CD4-positive, alpha-beta memory T cell (primary cell): ENCODE results near the gene TM4SF20. TPM values are rescaled to one million over a fixed set of nuclear protein-coding genes. Genes with fewer than 3 reads are reported as not detected.

Experiments used
- CTCF ChIA-PET: fragments of 350-600 bp; sonication (Branson Sonifier 250); formaldehyde crosslinking; loops from one replicate; lab custom pipeline; 2021; ENCODE audit warnings: inconsistent platforms; ENCODE audit not compliant: partially characterized antibody; lab: Charles Lee
- POLR2A ChIA-PET: fragments of 350-600 bp; sonication (Branson Sonifier 250); formaldehyde crosslinking; loops from one replicate; lab custom pipeline; 2021; ENCODE audit not compliant: partially characterized antibody; lab: Charles Lee
- DNase-seq, 5 donors: peaks; one replicate each; pipeline versions ENCODE4 v3.0.0 to v3.0.0-alpha.2; 2020 to 2022; ENCODE audit warnings: mixed read lengths in 1 of 5
- H3K27ac ChIP-seq: one replicate; pipeline ENCODE4 v1.7.0; 2013; ENCODE audit warnings: low read depth, low read length
- H3K27me3 ChIP-seq: 2 replicates; pipeline ENCODE4 v1.7.0; 2013; ENCODE audit warnings: mild to moderate bottlenecking, low read length, moderate library complexity; ENCODE audit not compliant: insufficient read depth
- H3K36me3 ChIP-seq: 2 replicates; pipeline ENCODE4 v1.7.0; 2013; ENCODE audit warnings: mild to moderate bottlenecking, low read length, moderate library complexity; ENCODE audit not compliant: insufficient read depth
- H3K4me1 ChIP-seq: 2 replicates; pipeline ENCODE4 v1.7.0; 2013; ENCODE audit warnings: mild to moderate bottlenecking, low read length, moderate library complexity; ENCODE audit not compliant: insufficient read depth
- H3K4me3 ChIP-seq, 2 donors: one replicate each; pipeline ENCODE4 v1.7.0; 2013; ENCODE audit warnings: low read length in 2 of 2, mild to moderate bottlenecking in 1 of 2
- H3K9me3 ChIP-seq, 2 donors: one replicate each; pipeline ENCODE4 v1.7.0; 2013; ENCODE audit warnings: low read length in 2 of 2, control low read depth in 1 of 2; ENCODE audit not compliant: control insufficient read depth in 1 of 2
- H3K27ac Mint-ChIP-seq, 7 donors: one replicate each; pipeline ENCODE4 v1.8.0; 2020 to 2021; ENCODE audit warnings: mixed read lengths in 7 of 7, mild to moderate bottlenecking in 6 of 7, inconsistent platforms in 3 of 7, moderate library complexity in 3 of 7
- H3K27me3 Mint-ChIP-seq, 2 donors: one replicate each; pipeline ENCODE4 v1.8.0; 2020 to 2021; ENCODE audit warnings: mixed read lengths in 2 of 2
- H3K36me3 Mint-ChIP-seq, 2 donors: one replicate each; pipeline ENCODE4 v1.8.0; 2020 to 2021; ENCODE audit warnings: mixed read lengths in 2 of 2, inconsistent platforms in 1 of 2, mild to moderate bottlenecking in 1 of 2
- H3K4me1 Mint-ChIP-seq, 4 donors: one replicate each; pipeline ENCODE4 v1.8.0; 2020 to 2021; ENCODE audit warnings: mixed read lengths in 4 of 4, mild to moderate bottlenecking in 1 of 4
- H3K4me3 Mint-ChIP-seq, 8 donors: one replicate each; pipeline ENCODE4 v1.8.0; 2020 to 2021; ENCODE audit warnings: mixed read lengths in 8 of 8, mild to moderate bottlenecking in 7 of 8, moderate library complexity in 6 of 8, inconsistent platforms in 3 of 8
- H3K9me3 Mint-ChIP-seq, 8 donors: one replicate each; pipeline ENCODE4 v1.8.0; 2020 to 2021; ENCODE audit warnings: mixed read lengths in 8 of 8, mild to moderate bottlenecking in 5 of 8, inconsistent platforms in 3 of 8, moderate library complexity in 1 of 8
- intact Hi-C: fragments of 100-400 bp; cut with micrococcal nuclease; formaldehyde crosslinking; loops from one replicate; pipeline ENCODE4 v1.15.1; 2023
- polyA plus RNA-seq, 2 donors: library from polyadenylated mRNA; unstranded; fragments of 300-500 nt; fragmentation: Illumina TruSeq; gene quantifications; one replicate each; pipeline ENCODE4 v1.2.3, GENCODE V29; 2021
- total RNA-seq, 2 experiments: library from RNA; stranded (reverse); gene quantifications; one replicate each; pipeline ENCODE4 v1.2.3, GENCODE V29; 2021

Gene TM4SF20
- total and polyA plus RNA-seq, 4 experiments from 2014 or later = not detected

GRCh38 chr2:227320305-227321094 is 58.6 kb downstream of the TM4SF20 start:
- no peak overlapping the region for H3K4me3 Mint-ChIP-seq
- Histone ChIP-seq H3K27me3 (no peaks in the 10 kb centered on the region), H3K4me3 (no peak overlapping the region), H3K36me3 (no peaks in the 10 kb centered on the region), H3K4me1 (peaks cover 10% of the 10 kb centered on the region), H3K9me3 (no peaks in the 10 kb centered on the region), H3K27ac (no peak overlapping the region)
- H3K36me3 Mint-ChIP-seq = peaks cover 3 to 6% of the 10 kb centered on the region in 2 donors
- POLR2A ChIA-PET = no interaction called here
- CTCF ChIA-PET = interaction anchor here (1.2 kb wide), 1 partner anchor 14 kb away, joined by 4 read pairs; no protein-coding TSS in a partner anchor
- H3K9me3 Mint-ChIP-seq = peaks cover 0 to 8% (median under 1%) of the 10 kb centered on the region in 8 donors
- H3K4me1 Mint-ChIP-seq = peaks cover 7 to 27% (median 12%) of the 10 kb centered on the region in 4 donors
- intact Hi-C loops = no loop called here
- DNase-seq = no peak
- peaks cover 4 to 6% of the 10 kb centered on the region in 2 donors for H3K27me3 Mint-ChIP-seq
- no peak overlapping the region for H3K27ac Mint-ChIP-seq

GRCh38 chr2:227317834-227318233 is 61.3 kb downstream of the TM4SF20 start:
- peaks cover 0 to 3% of the 10 kb centered on the region in 2 donors for H3K36me3 Mint-ChIP-seq
- DNase-seq = no peak
- H3K4me3 Mint-ChIP-seq = no peak overlapping the region
- H3K4me3 ChIP-seq = no peak overlapping the region
- ChIA-PET POLR2A (no interaction called here), CTCF (no interaction called here)
- peaks cover 0 to 5% (median under 1%) of the 10 kb centered on the region in 4 donors for H3K4me1 Mint-ChIP-seq
- H3K9me3 Mint-ChIP-seq = peaks cover 0 to 7% (median 0%) of the 10 kb centered on the region in 8 donors
- H3K27ac ChIP-seq = no peak overlapping the region
- H3K27me3 ChIP-seq = no peaks in the 10 kb centered on the region
- no peaks in the 10 kb centered on the region for H3K36me3 ChIP-seq
- H3K4me1 ChIP-seq = no peaks in the 10 kb centered on the region
- intact Hi-C loops = no loop called here
- H3K27ac Mint-ChIP-seq = no peak overlapping the region
- H3K27me3 Mint-ChIP-seq = peaks cover 4 to 6% of the 10 kb centered on the region in 2 donors
- H3K9me3 ChIP-seq = no peaks in the 10 kb centered on the region

- H3K4me1 ChIP-seq = no peaks in the 10 kb centered on the region
- H3K27ac Mint-ChIP-seq = no peak overlapping the region
- POLR2A ChIA-PET = no interaction called here
These were observed 65.8 kb downstream of the TM4SF20 start for GRCh38 chr2:227313310-227313709.

GRCh38 chr2:227312579-227312978 is 66.5 kb downstream of the TM4SF20 start:
- no peak overlapping the region for H3K27ac Mint-ChIP-seq
- Histone ChIP-seq H3K36me3 (no peaks in the 10 kb centered on the region), H3K4me1 (no peaks in the 10 kb centered on the region), H3K9me3 (no peaks in the 10 kb centered on the region), H3K4me3 (no peak overlapping the region), H3K27ac (no peak overlapping the region), H3K27me3 (no peaks in the 10 kb centered on the region)
- POLR2A ChIA-PET = no interaction called here
- CTCF ChIA-PET = no interaction called here
- H3K9me3 Mint-ChIP-seq = peaks cover 0 to 2% (median 0%) of the 10 kb centered on the region in 8 donors
- H3K4me1 Mint-ChIP-seq = no peaks in the 10 kb centered on the region
- intact Hi-C loops = no loop called here
- DNase-seq = no peak
- H3K36me3 Mint-ChIP-seq = no peaks in the 10 kb centered on the region
- H3K27me3 Mint-ChIP-seq = peaks cover 3% of the 10 kb centered on the region in 2 donors
- H3K4me3 Mint-ChIP-seq = no peak overlapping the region

More at GRCh38 chr2:227313310-227313709, 65.8 kb downstream of the TM4SF20 start:
- Histone ChIP-seq H3K4me3 (no peak overlapping the region), H3K36me3 (no peaks in the 10 kb centered on the region), H3K27ac (no peak overlapping the region), H3K27me3 (no peaks in the 10 kb centered on the region), H3K9me3 (no peaks in the 10 kb centered on the region)
- no peak overlapping the region for H3K4me3 Mint-ChIP-seq
- H3K4me1 Mint-ChIP-seq = no peaks in the 10 kb centered on the region
- H3K36me3 Mint-ChIP-seq = no peaks in the 10 kb centered on the region
- no peak for DNase-seq
- peaks cover 0 to 5% (median 0%) of the 10 kb centered on the region in 8 donors for H3K9me3 Mint-ChIP-seq
- intact Hi-C loops = no loop called here
- CTCF ChIA-PET = no interaction called here
- H3K27me3 Mint-ChIP-seq = peaks cover 3 to 6% of the 10 kb centered on the region in 2 donors

Other genes with a start within 250 kb of the TM4SF20 start
- gene COL4A4, start 215.1 kb downstream of the TM4SF20 start, total RNA-seq = under 1 TPM in 1 of 2 experiments, not detected in 1; 0.03 TPM
- under 1 TPM in 1 of 2 donors, not detected in 1; 0.10 TPM for gene COL4A4, start 215.1 kb downstream of the TM4SF20 start, polyA plus RNA-seq
- under 1 TPM in 1 of 2 experiments, not detected in 1; 0.03 TPM for gene COL4A3, start 214.7 kb downstream of the TM4SF20 start, total RNA-seq
- gene COL4A3, start 214.7 kb downstream of the TM4SF20 start, polyA plus RNA-seq = not detected
- gene MFF, start 54.1 kb downstream of the TM4SF20 start, total RNA-seq = 10 to 100 TPM; 58.0 to 64.3 TPM
- 100 to 1,000 TPM; 123 to 159 TPM for gene MFF, start 54.1 kb downstream of the TM4SF20 start, polyA plus RNA-seq
- not detected for gene SCYGR1, start 8.6 kb upstream of the TM4SF20 start, total RNA-seq
- gene SCYGR1, start 8.6 kb upstream of the TM4SF20 start, polyA plus RNA-seq = not detected
- gene AGFG1, start 92.8 kb upstream of the TM4SF20 start, total RNA-seq = 10 to 100 TPM; 56.5 to 62.4 TPM
- gene AGFG1, start 92.8 kb upstream of the TM4SF20 start, polyA plus RNA-seq = 10 to 100 TPM; 12.2 to 35.7 TPM
- gene SCYGR2, start 219.6 kb upstream of the TM4SF20 start, total RNA-seq = not detected
- gene SCYGR2, start 219.6 kb upstream of the TM4SF20 start, polyA plus RNA-seq = not detected
- not detected for gene SCYGR3, start 235.5 kb upstream of the TM4SF20 start, total RNA-seq
- not detected for gene SCYGR3, start 235.5 kb upstream of the TM4SF20 start, polyA plus RNA-seq
- gene SCYGR4, start 238.2 kb upstream of the TM4SF20 start, total RNA-seq = not detected
- gene SCYGR4, start 238.2 kb upstream of the TM4SF20 start, polyA plus RNA-seq = not detected